K562 (cell line): ENCODE measurements around the gene PSMB11. TPM values are rescaled to one million over a fixed set of nuclear protein-coding genes. Genes with fewer than 3 reads are reported as not detected.

Experiments used
- ARID3A ChIP-seq: IDR thresholded peaks from 2 replicates; pipeline ENCODE4 v1.6.1; 2012; ENCODE audit warnings: low read depth, low read length, improper control_type of control experiment, borderline replicate concordance
- E2F1 ChIP-seq: sonication (generic); formaldehyde crosslinking; IDR thresholded peaks from 2 replicates; pipeline ENCODE4 v1.8.1; 2023; ENCODE audit warnings: mild to moderate bottlenecking, missing genetic modification reagents, moderate library complexity
- EHMT2 ChIP-seq: fragments of 450-650 bp; IDR thresholded peaks from 2 replicates; pipeline ENCODE4 v1.6.1; 2018; ENCODE audit warnings: antibody characterized with exemption
- FOXP4 ChIP-seq: sonication (generic); formaldehyde crosslinking; IDR thresholded peaks from 2 replicates; pipeline ENCODE4 v1.8.0; 2022; ENCODE audit warnings: mild to moderate bottlenecking, missing genetic modification reagents, borderline replicate concordance
- GATA2 ChIP-seq: sonication (generic); formaldehyde crosslinking; IDR thresholded peaks from 2 replicates; pipeline ENCODE4 v1.4.0; 2020; ENCODE audit warnings: mild to moderate bottlenecking, missing genetic modification reagents
- HLTF ChIP-seq: fragments of 450-650 bp; IDR thresholded peaks from 2 replicates; pipeline ENCODE4 v1.6.1; 2016
- MYNN ChIP-seq, 2 experiments: sonication (generic); formaldehyde crosslinking in 1 of 2; IDR thresholded peaks; 2 replicates each; pipeline versions ENCODE4 v1.5.0 to v1.6.1; 2016 to 2020; ENCODE audit warnings: antibody characterized with exemption in 1 of 2, missing genetic modification reagents in 1 of 2
- POLR2B ChIP-seq: fragments of 450-650 bp; IDR thresholded peaks from 2 replicates; pipeline ENCODE4 v1.6.1; 2018; ENCODE audit warnings: low read depth; ENCODE audit not compliant: partially characterized antibody
- PREB ChIP-seq: sonication (generic); formaldehyde crosslinking; IDR thresholded peaks from 2 replicates; pipeline ENCODE4 v1.8.1; 2023; ENCODE audit warnings: mild to moderate bottlenecking, missing genetic modification reagents
- RFX5 ChIP-seq: IDR thresholded peaks from 2 replicates; pipeline ENCODE4 v1.6.1; 2011; ENCODE audit warnings: low read depth, mild to moderate bottlenecking, improper control_type of control experiment, low read length
- SMAD1 ChIP-seq: fragments of 150-350 bp; IDR thresholded peaks from 2 replicates; pipeline ENCODE4 v1.6.1; 2014; ENCODE audit warnings: low read length, low read depth; ENCODE audit not compliant: partially characterized antibody
- TBP ChIP-seq: optimal IDR thresholded peaks from 2 replicates; pipeline ENCODE3; 2011; ENCODE audit warnings: low read depth, low read length, improper control_type of control experiment
- TCF3 ChIP-seq: sonication (generic); formaldehyde crosslinking; IDR thresholded peaks from 2 replicates; pipeline ENCODE4 v1.4.0; 2020; ENCODE audit warnings: mild to moderate bottlenecking, missing genetic modification reagents
- TCF7L2 ChIP-seq: fragments of 150-350 bp; IDR thresholded peaks from 2 replicates; pipeline ENCODE4 v1.6.1; 2016; ENCODE audit warnings: low read depth, mild to moderate bottlenecking, low read length, moderate library complexity
- ZNF165 ChIP-seq: fragments of 250-450 bp; sonication (Bioruptor Pico); IDR thresholded peaks from 2 replicates; pipeline ENCODE4 v1.4.0; 2020; ENCODE audit warnings: borderline replicate concordance
- polyA plus RNA-seq, 8 experiments: library from polyadenylated mRNA; depleted of rRNA in 4 of 8; stranded (reverse) in 5 of 8; unstranded in 3 of 8; fragments of >200 nt; fragmentation: Nextera tagmentation in 2 of 8; fragmentation: Illumina TruSeq in 1 of 8; extraction: Ambion mirVana in 2 of 8; extraction: Trizol in 1 of 8; gene quantifications; 2 replicates each; pipeline versions ENCODE4 v1.2.1 to v1.2.3, GENCODE V29; 2011 to 2014; ENCODE audit warnings: inconsistent platforms in 1 of 8, missing spikeins in 1 of 8
- total RNA-seq, 7 experiments: library from RNA; depleted of rRNA in 6 of 7; stranded (reverse); fragments of >200 nt in 6 of 7; fragmentation: Illumina TruSeq in 2 of 7; extraction: Trizol in 2 of 7; gene quantifications; 2 replicates each; pipeline versions ENCODE4 v1.2.1 to v1.2.3, GENCODE V29; 2011 to 2021; ENCODE audit warnings: low replicate concordance in 1 of 7
- TF ChIP-seq, protein P1 (sequence below): fragments of 450-650 bp; IDR thresholded peaks from one replicate; pipeline ENCODE4 v1.6.1; 2018; ENCODE audit warnings: mild to moderate bottlenecking, moderate library complexity; ENCODE audit not compliant: partially characterized antibody
- TF ChIP-seq, protein P2 (sequence below): IDR thresholded peaks from 2 replicates; pipeline ENCODE4 v1.6.1; 2011; ENCODE audit not compliant: insufficient read length; ENCODE audit errors: extremely low read depth

The PSMB11 gene
- total and polyA plus RNA-seq, 9 of the 15 experiments (the other 6 are each of a cell fraction or from before 2014, with no cell fraction given): not detected

GRCh38 chr14:23057757-23058653 lies 16.0 kb downstream of the PSMB11 start (continued):
- TF ChIP-seq E2F1 (CRISPR knock-in tag): 0 out of 2 replicates have a peak, but pooled peaks have one; percentile 47
- 0 out of 2 replicates have a peak, but pooled peaks have one; percentile 64 for TF ChIP-seq PREB
- peak; percentile 88 for TF ChIP-seq MYNN (IDR thresholded peaks at IDR 0.05)
- TF ChIP-seq MYNN (CRISPR knock-in tag; IDR thresholded peaks at IDR 0.05): no peak
- TF ChIP-seq ARID3A: no peak
- peak; percentile 87; the same call in 1 of the 2 replicates for TF ChIP-seq HLTF
- TF ChIP-seq TCF7L2: no peak
- peak; percentile 29 for TF ChIP-seq TBP
- no peak for TF ChIP-seq EHMT2
- TF ChIP-seq, protein P1, sequence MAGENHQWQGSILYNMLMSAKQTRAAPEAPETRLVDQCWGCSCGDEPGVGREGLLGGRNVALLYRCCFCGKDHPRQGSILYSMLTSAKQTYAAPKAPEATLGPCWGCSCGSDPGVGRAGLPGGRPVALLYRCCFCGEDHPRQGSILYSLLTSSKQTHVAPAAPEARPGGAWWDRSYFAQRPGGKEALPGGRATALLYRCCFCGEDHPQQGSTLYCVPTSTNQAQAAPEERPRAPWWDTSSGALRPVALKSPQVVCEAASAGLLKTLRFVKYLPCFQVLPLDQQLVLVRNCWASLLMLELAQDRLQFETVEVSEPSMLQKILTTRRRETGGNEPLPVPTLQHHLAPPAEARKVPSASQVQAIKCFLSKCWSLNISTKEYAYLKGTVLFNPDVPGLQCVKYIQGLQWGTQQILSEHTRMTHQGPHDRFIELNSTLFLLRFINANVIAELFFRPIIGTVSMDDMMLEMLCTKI: no peak
- no peak for TF ChIP-seq RFX5
- peak; percentile 61 for TF ChIP-seq POLR2B
- no peak for TF ChIP-seq GATA2 (CRISPR knock-in tag)
- peak; percentile 10 for TF ChIP-seq SMAD1
- TF ChIP-seq, protein P2, sequence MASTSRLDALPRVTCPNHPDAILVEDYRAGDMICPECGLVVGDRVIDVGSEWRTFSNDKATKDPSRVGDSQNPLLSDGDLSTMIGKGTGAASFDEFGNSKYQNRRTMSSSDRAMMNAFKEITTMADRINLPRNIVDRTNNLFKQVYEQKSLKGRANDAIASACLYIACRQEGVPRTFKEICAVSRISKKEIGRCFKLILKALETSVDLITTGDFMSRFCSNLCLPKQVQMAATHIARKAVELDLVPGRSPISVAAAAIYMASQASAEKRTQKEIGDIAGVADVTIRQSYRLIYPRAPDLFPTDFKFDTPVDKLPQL: no peak
- TF ChIP-seq TCF3 (CRISPR knock-in tag): no peak
- TF ChIP-seq FOXP4 (CRISPR knock-in tag): no peak
- TF ChIP-seq ZNF165 (CRISPR knock-in tag): no peak
